Nephron (organoid): Measurements from ENCODE around the gene UHRF1.
A peak's percentile ranks its signal among the peaks of the same experiment; 100 is the strongest.

Experiments
- H3K27ac Mint-ChIP-seq, 3 experiments: 2 replicates each; pipeline ENCODE4 v1.8.0; 2020; ENCODE audit warnings: mixed read lengths in 3 of 3, mild to moderate bottlenecking in 2 of 3, moderate library complexity in 1 of 3
- H3K27me3 Mint-ChIP-seq: 2 replicates; pipeline ENCODE4 v1.8.0; 2021; ENCODE audit warnings: low read depth, mild to moderate bottlenecking, moderate library complexity, mixed read lengths
- H3K36me3 Mint-ChIP-seq: 2 replicates; pipeline ENCODE4 v1.8.0; 2020; ENCODE audit warnings: low read depth, mixed read lengths
- H3K4me1 Mint-ChIP-seq: 2 replicates; pipeline ENCODE4 v1.8.0; 2020; ENCODE audit warnings: mixed read lengths
- H3K4me3 Mint-ChIP-seq, 3 experiments: 2 replicates each; pipeline ENCODE4 v1.8.0; 2020; ENCODE audit warnings: mild to moderate bottlenecking in 3 of 3, mixed read lengths in 3 of 3, moderate library complexity in 2 of 3
- H3K9me3 Mint-ChIP-seq: 2 replicates; pipeline ENCODE4 v1.8.0; 2020; ENCODE audit warnings: mixed read lengths
- CTCF ChIP-seq, 3 experiments: fragments of 200-600 bp; sonication (generic); IDR thresholded peaks; one replicate each; pipeline ENCODE4 v1.5.0; 2021; ENCODE audit warnings: antibody characterized with exemption in 3 of 3; ENCODE audit not compliant: unreplicated experiment in 3 of 3

Gene UHRF1

GRCh38 chr19:4993683-4994082, 84.4 kb downstream of the UHRF1 start:
- peaks cover 2% of the 10 kb centered on the region for H3K9me3 Mint-ChIP-seq
- no peak overlapping the region for H3K4me3 Mint-ChIP-seq
- no peak for TF ChIP-seq CTCF (IDR thresholded peaks at IDR 0.05; ENCODE audit: unreplicated experiment in 3 of 3)
- no peaks in the 10 kb centered on the region for H3K27me3 Mint-ChIP-seq
- H3K27ac Mint-ChIP-seq, result no peak overlapping the region
- peaks cover 12% of the 10 kb centered on the region for H3K4me1 Mint-ChIP-seq
- H3K36me3 Mint-ChIP-seq, result peaks cover 55% of the 10 kb centered on the region

GRCh38 chr19:4996701-4997100, 87.4 kb downstream of the UHRF1 start:
- Mint-ChIP-seq H3K4me1 (no peaks in the 10 kb centered on the region), H3K27me3 (no peaks in the 10 kb centered on the region), H3K4me3 (no peak overlapping the region), H3K27ac (no peak overlapping the region), H3K9me3 (peaks cover 2% of the 10 kb centered on the region), H3K36me3 (peaks cover 74% of the 10 kb centered on the region)
- no peak for TF ChIP-seq CTCF (IDR thresholded peaks at IDR 0.05; ENCODE audit: unreplicated experiment in 3 of 3)

- TF ChIP-seq CTCF (IDR thresholded peaks at IDR 0.05; ENCODE audit: unreplicated experiment in 3 of 3), result no peak
Measured at GRCh38 chr19:4997297-4997696, 88.0 kb downstream of the UHRF1 start.

GRCh38 chr19:5000120-5000611, 90.9 kb downstream of the UHRF1 start:
- Mint-ChIP-seq H3K27ac (no peak overlapping the region), H3K9me3 (no peaks in the 10 kb centered on the region), H3K36me3 (peaks cover 61% of the 10 kb centered on the region), H3K4me1 (no peaks in the 10 kb centered on the region), H3K4me3 (no peak overlapping the region), H3K27me3 (no peaks in the 10 kb centered on the region)
- no peak for TF ChIP-seq CTCF (IDR thresholded peaks at IDR 0.05; ENCODE audit: unreplicated experiment in 3 of 3)

More at GRCh38 chr19:4997297-4997696, 88.0 kb downstream of the UHRF1 start:
- Mint-ChIP-seq H3K36me3 (peaks cover 70% of the 10 kb centered on the region), H3K9me3 (peaks cover 2% of the 10 kb centered on the region), H3K27me3 (no peaks in the 10 kb centered on the region), H3K4me3 (no peak overlapping the region), H3K27ac (no peak overlapping the region), H3K4me1 (no peaks in the 10 kb centered on the region)

- no peaks in the 10 kb centered on the region for H3K9me3 Mint-ChIP-seq
- TF ChIP-seq CTCF (IDR thresholded peaks at IDR 0.05; ENCODE audit: unreplicated experiment in 3 of 3), result peak; percentile 30 to 41 (median 36)
- H3K36me3 Mint-ChIP-seq, result peaks cover 53% of the 10 kb centered on the region
- no peaks in the 10 kb centered on the region for H3K27me3 Mint-ChIP-seq
- no peaks in the 10 kb centered on the region for H3K4me1 Mint-ChIP-seq
- H3K4me3 Mint-ChIP-seq, result no peak overlapping the region
- no peak overlapping the region for H3K27ac Mint-ChIP-seq
Measured at GRCh38 chr19:5001615-5002014, 92.3 kb downstream of the UHRF1 start.

- no peak for TF ChIP-seq CTCF (IDR thresholded peaks at IDR 0.05; ENCODE audit: unreplicated experiment in 3 of 3)
- Mint-ChIP-seq H3K36me3 (peaks cover 50% of the 10 kb centered on the region), H3K4me1 (peaks cover 2% of the 10 kb centered on the region), H3K4me3 (no peak overlapping the region), H3K27me3 (no peaks in the 10 kb centered on the region), H3K27ac (no peak overlapping the region), H3K9me3 (no peaks in the 10 kb centered on the region)
Measured at GRCh38 chr19:5002143-5002542, 92.8 kb downstream of the UHRF1 start.
